GM21786 (cell line): ENCODE results near the gene TIMM50.
"Not testable (repeated sequence)": the region's sequence is repeated elsewhere in the genome, so short reads cannot be mapped to it uniquely, and the experiment has no call there.

Experiments used
- ATAC-seq: cut with Tn5 transposase; IDR thresholded peaks from one replicate; pipeline ENCODE4 v1.9.1; 2021; ENCODE audit not compliant: unreplicated experiment

Gene TIMM50

GRCh38 chr19:39469036-39469435 lies 11.6 kb upstream of the TIMM50 start:
- ATAC-seq = no peak

GRCh38 chr19:39469567-39469966 lies 11.1 kb upstream of the TIMM50 start:
- ATAC-seq = no peak

- ATAC-seq = no peak
These were observed 9.8 kb upstream of the TIMM50 start for GRCh38 chr19:39470724-39471339.

- ATAC-seq = no peak
These were observed 8.7 kb upstream of the TIMM50 start for GRCh38 chr19:39471756-39472536.

GRCh38 chr19:39472746-39473442 lies 7.7 kb upstream of the TIMM50 start:
- ATAC-seq = no peak

GRCh38 chr19:39473443-39473960 lies 7.1 kb upstream of the TIMM50 start:
- no peak for ATAC-seq

- ATAC-seq = no peak
These were observed 6.5 kb upstream of the TIMM50 start for GRCh38 chr19:39474139-39474620.

- no peak for ATAC-seq
These were observed 4.9 kb upstream of the TIMM50 start for GRCh38 chr19:39475748-39476147.

- not testable (repeated sequence) for ATAC-seq
These were observed 1.3 kb upstream of the TIMM50 start for GRCh38 chr19:39479319-39479801.

GRCh38 chr19:39479916-39480315 lies 722 bp upstream of the TIMM50 start:
- no peak for ATAC-seq

GRCh38 chr19:39481229-39481545 lies 549 bp downstream of the TIMM50 start:
- ATAC-seq = no peak

- ATAC-seq = no peak
These were observed 1.0 kb downstream of the TIMM50 start for GRCh38 chr19:39481676-39482075.

- ATAC-seq = no peak
These were observed 2.5 kb downstream of the TIMM50 start for GRCh38 chr19:39483141-39483540.

GRCh38 chr19:39489756-39490155 lies 9.1 kb downstream of the TIMM50 start:
- no peak for ATAC-seq

GRCh38 chr19:39492225-39492624 lies 11.6 kb downstream of the TIMM50 start:
- no peak for ATAC-seq

GRCh38 chr19:39492788-39493187 lies 12.2 kb downstream of the TIMM50 start:
- no peak for ATAC-seq

GRCh38 chr19:39494661-39495060 lies 14.0 kb downstream of the TIMM50 start:
- ATAC-seq = no peak

- ATAC-seq = no peak
These were observed 15.4 kb downstream of the TIMM50 start for GRCh38 chr19:39496063-39496462.

GRCh38 chr19:39497701-39497995 lies 17.0 kb downstream of the TIMM50 start:
- no peak for ATAC-seq

GRCh38 chr19:39497996-39498797 lies 17.6 kb downstream of the TIMM50 start:
- no peak for ATAC-seq
